ENCODE results near the gene COBL.

Gene COBL

GRCh38 chr7:51251290-51251689 is 65.3 kb downstream of the COBL start:
- DNase-seq, result no peak

DNA sequence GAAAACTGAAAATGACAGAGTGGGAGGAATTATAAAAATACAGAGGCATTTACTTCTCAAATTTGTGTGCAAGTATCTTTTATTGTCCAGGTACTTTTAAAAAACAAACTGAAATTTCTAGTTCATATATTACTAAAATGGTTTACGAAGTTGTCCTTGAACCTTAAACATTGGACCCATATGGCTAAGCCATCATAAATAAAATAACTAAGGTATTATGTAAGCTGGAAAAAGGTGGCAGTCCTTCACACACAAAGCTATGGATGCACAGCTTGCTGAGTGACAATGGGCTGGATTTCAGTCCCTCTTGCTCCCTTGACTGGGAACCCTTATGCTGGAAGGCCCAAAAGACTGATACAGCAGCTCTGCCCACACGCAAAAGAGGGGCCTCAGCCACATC is 66.1 kb downstream of the COBL start:
- no peak for DNase-seq

- no peak for DNase-seq
Observed at GRCh38 chr7:51249991-51250390, 66.6 kb downstream of the COBL start.

GRCh38 chr7:51249187-51249945 is 67.2 kb downstream of the COBL start:
- DNase-seq, result no peak

DNA sequence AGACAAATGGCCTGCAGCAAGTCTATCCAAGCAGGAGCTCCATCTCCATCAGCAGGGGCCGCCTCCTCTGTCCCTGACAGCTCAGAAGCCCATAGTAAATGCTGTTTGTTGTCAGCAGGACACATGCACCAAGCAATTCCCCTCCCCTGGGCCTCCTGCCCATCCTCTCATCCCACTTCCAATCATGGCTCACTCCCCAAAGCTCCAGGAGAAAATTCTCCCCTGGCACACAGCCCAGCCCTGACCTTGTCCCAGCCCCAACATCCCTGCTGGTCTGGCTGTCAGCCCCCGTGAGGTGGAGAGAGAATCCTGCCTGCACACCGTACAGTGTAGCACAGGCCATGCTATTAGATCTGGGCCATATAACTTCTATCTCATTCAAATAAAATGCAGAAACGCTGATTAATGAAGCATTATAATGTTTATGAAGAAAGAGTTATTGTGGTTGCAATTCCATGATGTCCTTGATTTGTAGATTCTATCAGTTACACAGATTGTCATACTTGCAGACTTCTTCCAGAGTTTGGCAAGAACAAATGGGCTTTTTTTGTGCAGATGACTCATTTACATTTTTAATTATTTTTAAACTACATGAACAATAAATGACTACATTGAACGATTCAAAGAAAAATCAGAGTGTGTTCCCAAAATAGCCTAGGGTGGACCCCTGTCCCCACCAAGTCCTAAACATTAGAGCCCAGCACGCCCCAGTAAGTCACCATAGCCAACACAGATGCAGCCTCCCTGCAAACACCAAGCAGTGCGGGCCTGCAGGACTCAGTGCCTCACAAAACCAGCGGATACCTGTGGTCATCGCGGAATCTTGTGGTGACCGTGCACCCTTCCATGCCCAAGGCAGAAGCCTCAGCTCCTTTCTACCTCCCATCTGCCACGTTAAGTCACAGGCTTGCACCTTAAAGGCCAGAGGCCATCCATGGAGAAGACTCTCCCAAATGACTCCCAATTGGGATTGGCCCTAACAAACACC is 70.1 kb downstream of the COBL start:
- no peak for DNase-seq

GRCh38 chr7:51244885-51245284 is 71.7 kb downstream of the COBL start:
- peak in 3 of 4 experiments; percentile 28 to 51 (median 32) for DNase-seq

DNA sequence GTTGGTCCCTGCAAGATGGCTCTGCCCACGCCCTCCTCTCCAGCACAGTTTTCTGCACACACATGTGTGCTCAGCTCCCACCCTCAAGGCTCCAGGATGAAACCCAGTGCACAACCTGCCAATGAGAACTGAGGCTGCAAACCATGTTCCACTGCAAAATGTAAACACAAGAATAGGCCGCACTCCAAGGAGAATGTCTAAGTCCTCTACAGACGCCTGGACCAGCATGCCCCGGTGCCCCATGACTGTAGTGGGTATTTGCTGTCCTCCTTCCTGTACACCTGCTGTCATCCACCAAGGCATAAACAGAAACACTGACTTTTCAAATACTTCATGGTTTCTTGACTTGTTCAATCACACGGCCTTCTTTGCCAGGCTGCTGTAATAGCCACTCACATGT is 72.6 kb downstream of the COBL start:
- no peak for DNase-seq

DNA sequence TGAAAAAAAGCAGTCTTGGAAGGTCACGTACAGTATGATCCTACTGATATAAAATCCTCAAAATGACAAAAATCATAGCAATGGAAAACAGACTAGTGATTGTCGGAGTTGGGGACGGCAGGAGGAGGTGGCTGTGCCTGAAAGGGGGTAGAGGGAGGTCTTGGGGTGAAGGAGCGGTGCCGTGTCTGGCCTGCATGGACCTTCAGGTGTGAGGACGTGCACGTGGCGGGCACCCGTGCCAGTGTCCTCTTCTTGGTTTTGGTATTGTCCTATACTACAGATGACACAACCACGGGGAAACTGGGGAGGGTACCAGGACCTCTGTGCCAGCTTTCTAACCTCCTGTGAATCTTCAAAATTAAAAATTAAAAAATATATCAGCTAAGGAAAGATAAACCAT is 73.0 kb downstream of the COBL start:
- DNase-seq, result no peak

- DNase-seq, result no peak
Observed at GRCh38 chr7:51242881-51243518, 73.6 kb downstream of the COBL start.

DNA sequence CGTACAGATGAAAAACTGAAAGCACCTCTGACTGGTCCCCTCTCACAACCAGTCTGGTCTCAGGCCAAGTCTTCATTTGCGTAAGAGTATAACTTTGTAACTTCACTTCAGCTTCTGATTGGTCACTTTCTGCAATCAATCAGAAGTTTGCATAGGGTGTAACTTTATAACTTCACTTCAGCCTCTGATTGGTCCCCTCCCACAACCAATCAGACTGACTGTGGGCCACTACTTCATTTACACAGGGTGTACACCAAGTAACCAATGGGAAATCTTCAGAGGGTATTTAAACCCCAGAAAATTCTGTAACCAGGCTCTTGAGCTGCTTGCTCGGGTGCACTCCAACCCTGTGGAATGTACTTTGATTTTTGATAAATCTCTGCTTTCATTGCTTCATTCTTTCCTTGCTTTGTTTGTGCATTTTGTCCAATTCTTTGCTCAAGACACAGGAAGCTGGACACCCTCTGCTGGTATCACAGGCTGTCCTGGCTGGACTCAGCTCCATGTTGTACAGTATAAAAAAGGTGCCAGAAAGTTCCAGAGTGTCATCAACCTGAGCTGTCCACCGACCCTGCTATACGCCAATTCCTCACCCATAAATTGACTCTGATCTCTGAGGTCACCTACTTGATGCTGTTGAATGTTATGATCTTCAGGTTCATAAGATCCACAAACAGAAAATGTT is 74.5 kb downstream of the COBL start:
- DNase-seq, result no peak

DNA sequence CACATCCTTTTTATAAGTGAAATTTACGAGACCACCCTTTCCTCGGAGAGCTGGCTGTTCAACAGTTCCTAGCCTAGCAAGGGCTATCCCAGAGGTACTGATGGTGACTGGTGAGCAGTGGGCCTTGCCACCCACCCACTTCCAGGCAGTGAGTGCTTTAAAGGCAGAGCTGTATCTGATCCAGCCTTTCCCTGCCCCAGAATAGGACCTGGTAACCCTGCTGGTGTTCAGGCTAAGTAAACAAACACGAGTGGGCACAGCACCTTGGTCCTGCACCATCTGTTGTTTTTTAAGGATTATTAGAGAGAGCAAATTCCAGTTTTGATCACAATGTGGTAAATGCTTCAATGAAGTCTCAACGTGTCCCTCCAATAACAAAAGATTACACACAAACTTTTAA is 75.7 kb downstream of the COBL start:
- no peak for DNase-seq

DNA sequence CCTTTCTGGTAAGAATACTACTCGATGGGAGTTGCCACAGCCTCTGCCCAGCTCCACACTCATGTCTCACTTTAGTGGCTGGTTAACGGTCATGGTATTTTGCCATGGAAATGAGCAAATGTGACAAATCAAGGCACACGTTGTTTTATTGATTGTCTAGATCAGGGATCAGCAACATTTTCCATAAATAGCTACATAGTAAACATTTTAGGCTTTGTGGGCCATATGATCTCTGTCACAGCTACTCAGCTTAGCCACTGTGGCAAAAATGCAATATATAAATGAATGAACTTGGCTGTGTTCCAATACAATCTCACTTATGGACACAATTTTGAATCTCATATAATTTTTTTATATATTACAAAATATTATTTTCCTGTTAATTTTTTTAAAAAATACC is 76.9 kb downstream of the COBL start:
- no peak for DNase-seq

DNA sequence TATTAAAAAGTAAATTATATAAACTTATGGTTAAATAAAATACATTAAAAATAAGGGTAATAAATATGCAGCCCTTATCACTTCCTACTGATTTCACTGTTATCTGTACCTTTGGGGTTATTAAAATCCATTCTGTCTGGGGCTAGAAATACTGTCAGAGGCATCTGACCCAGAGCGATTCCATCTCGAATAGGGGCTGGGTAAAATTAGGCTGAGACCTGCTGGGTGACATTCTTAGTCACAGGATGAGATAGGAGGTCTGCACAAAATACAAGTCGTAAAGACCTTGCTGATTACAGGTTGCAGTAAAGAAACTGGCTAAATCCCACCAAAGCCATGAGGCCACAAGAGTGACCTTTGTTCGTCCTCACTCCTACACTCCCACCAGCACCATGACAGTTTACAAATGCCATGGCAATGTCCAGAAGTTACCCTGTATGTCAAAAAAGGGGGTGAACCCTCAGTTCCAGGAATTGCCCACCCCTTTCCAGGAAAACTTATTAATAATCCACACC is 77.6 kb downstream of the COBL start:
- no peak for DNase-seq

- no peak for DNase-seq
Observed at GRCh38 chr7:51237446-51238133, 79.0 kb downstream of the COBL start.

- no peak for DNase-seq
Observed at GRCh38 chr7:51236470-51237132, 80.0 kb downstream of the COBL start.

DNA sequence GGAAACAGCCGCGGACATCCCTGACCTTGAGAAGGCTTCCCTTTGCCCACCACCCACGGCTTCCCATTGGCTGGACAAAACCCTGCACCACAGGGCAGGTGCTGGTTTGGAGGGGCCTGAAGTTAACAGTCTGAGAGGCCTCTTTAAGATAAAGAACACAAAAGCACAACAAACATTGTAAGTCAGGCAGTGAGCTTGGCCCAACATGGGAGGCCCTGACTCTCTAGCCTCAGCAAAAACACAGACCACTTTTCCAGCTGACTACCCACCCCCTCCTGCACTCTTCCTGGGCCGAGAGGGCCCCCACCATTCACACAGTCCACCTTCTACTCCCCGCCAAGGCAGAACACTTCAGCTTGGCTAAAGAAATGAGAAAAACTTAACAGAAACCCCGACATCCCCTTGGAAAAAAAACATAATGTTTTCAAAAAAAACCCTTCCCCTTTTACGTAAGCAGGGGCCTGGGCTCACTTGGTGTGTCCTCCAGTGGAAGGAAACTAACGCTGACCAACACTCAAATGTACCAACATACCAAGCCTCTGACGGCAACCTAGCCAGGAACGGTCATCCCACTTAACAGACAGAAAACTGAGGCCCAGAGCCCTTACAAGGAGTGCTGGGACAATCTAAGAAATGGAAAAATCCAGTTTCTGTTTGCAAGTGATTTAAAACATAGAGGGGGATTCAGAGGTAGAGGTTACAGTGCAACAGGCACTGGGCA is 80.9 kb downstream of the COBL start:
- no peak for DNase-seq

- DNase-seq, result no peak
Observed at GRCh38 chr7:51234609-51235308, 81.8 kb downstream of the COBL start.

DNA sequence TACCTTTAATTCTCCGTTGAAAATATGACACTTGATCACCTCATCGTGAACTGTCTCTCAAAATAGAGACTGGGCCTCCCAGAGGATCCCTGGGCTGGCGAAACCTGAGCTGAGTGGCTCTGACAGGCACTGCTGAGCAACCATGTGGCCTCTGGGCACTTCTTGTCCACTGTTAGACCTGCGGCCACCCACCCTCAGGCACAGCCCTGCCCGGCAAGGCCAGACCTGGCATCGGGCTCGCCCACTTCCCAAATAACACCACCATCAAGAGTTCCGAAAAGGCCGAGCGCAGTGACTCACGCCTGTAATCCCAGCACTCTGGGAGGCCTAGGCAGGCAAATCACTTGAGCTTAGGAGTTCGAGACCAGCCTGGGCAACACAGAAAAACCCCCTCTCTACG is 82.5 kb downstream of the COBL start:
- no peak for DNase-seq

GRCh38 chr7:51233374-51233773 is 83.2 kb downstream of the COBL start:
- no peak for DNase-seq

DNA sequence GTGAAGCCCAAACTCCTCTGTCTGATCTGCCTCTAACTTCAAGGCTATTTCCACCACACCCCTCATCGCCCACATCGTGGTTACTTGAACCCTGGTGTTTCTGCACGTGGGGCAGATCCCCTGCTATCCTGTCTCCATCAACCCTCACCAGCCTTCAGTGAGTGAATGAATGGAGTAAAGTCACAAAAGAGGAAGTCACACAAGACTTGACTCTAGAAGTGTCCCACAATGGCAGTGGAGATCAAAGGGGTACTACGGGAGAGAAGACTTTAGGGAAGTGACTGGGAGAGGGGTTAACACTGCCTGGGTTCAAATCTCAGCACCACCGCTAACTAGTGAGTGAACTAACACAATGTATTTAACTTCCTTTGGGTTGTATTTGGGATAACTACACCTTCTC is 85.9 kb downstream of the COBL start:
- DNase-seq, result no peak
